ENCODE results near the gene SUB1. TPM values are rescaled to one million over a fixed set of nuclear protein-coding genes. Genes with fewer than 3 reads are reported as not detected.

Gene SUB1
- polyA plus RNA-seq, 1 of the 3 experiments (the other 2 are of a cell fraction) = 50.8 TPM

DNA sequence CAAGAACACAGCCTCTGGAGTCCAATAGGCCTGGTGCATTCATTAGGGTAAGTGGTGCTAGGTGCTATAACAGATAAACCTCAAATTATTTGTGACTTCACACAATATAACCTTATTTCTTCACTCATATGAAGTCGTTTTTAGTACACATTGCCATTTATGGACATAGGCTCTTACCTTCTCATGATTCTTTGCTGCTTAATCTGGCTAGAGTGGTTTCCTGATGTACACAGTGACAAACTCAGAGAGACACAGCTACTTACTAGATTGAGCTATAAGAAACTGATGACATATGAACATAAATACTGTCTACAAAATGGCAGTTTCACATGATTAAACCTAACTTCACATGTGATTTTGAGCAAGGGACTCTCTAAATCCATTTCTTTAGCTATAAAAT, 14.2 kb upstream of the SUB1 start:
- TF ChIP-seq, protein P1, sequence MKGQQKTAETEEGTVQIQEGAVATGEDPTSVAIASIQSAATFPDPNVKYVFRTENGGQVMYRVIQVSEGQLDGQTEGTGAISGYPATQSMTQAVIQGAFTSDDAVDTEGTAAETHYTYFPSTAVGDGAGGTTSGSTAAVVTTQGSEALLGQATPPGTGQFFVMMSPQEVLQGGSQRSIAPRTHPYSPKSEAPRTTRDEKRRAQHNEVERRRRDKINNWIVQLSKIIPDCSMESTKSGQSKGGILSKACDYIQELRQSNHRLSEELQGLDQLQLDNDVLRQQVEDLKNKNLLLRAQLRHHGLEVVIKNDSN (IDR thresholded peaks at IDR 0.05; ENCODE audit: borderline replicate concordance, low read depth) = no peak
- TF ChIP-seq FOSL2 (IDR thresholded peaks at IDR 0.05; ENCODE audit: borderline replicate concordance, low read depth) (no peak), YY1 (IDR thresholded peaks at IDR 0.05; ENCODE audit: low read depth) (no peak), IRF3 (IDR thresholded peaks at IDR 0.05; ENCODE audit: low read depth, low read length) (no peak), RXRA (IDR thresholded peaks at IDR 0.05; ENCODE audit: borderline replicate concordance, low read depth) (no peak)
- no peak overlapping the region for H3K4me3 ChIP-seq (ENCODE audit: low read depth in 2 of 2, low read length in 1 of 2)
- POLR2A ChIA-PET = no interaction called here
- H3K79me2 ChIP-seq (ENCODE audit: insufficient read depth) = no peaks in the 10 kb centered on the region
- H3K4me2 ChIP-seq = no peak overlapping the region
- H3K4me1 ChIP-seq (ENCODE audit: control insufficient read depth in 1 of 2, insufficient read depth in 2 of 2, low read depth in 1 of 2, low read length in 1 of 2) = no peaks in the 10 kb centered on the region
- WGBS (ENCODE audit: low lambda C conversion rate) = 21% methylated on average over 1 of the region's 1 CpG
- no peaks in the 10 kb centered on the region for H3K36me3 ChIP-seq (replicated peaks in 1 of 2; ENCODE audit: control insufficient read depth in 1 of 2, insufficient read depth in 2 of 2, low read length in 1 of 2)
- CTCF ChIA-PET = interaction anchor here (1.2 kb wide), 1 partner anchor 74 kb away, joined by 3 read pairs; no protein-coding TSS in a partner anchor
- no peaks in the 10 kb centered on the region for H4K20me1 ChIP-seq (ENCODE audit: insufficient read depth)
- H3K27me3 ChIP-seq (ENCODE audit: insufficient read depth) = no peaks in the 10 kb centered on the region
- no peaks in the 10 kb centered on the region for H3F3A ChIP-seq (replicated peaks; ENCODE audit: insufficient read depth)
- DNase-seq = no peak
- H3K9me3 ChIP-seq = no peaks in the 10 kb centered on the region
- H2AFZ ChIP-seq (ENCODE audit: low read depth) = no peak overlapping the region; the same call in 1 of the 2 replicates
- no peak overlapping the region for H3K27ac ChIP-seq (ENCODE audit: low read depth in 2 of 2, low read length in 1 of 2)
- no peak overlapping the region for H3K9ac ChIP-seq
- no peaks in the 10 kb centered on the region for H3K9me2 ChIP-seq

DNA sequence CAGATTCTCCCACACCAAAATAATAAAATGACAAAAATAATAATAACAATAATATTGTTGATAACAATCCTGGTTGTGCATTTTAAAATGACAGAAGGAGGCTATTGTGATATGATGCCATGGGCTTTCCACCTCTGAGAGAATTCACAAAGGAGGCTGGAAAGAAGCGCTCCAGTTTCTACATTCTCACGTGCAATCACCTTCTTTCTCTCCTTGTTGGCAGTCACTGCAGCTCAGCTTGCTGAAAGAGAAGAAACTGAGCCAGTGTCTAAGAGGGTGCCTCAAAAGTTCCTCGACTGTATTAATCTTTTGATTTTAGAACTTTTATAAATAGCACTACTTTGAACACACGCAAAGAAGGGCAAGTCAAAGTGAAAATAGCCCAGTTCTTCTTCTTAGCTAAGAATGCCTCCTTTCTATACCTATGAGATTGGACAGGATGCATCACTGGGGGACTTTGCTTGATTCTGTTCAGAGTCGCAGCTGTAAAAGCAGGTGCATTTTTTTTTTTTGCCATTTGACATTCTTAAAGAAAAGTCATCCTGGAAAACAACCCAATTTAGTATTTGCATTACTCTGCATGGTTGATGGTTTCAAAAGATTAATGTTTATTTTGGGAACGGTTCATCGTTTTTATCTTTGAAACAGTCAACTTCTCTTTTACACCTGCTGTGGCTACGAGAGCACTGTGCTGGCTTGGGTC, 12.4 kb upstream of the SUB1 start:
- no peaks in the 10 kb centered on the region for H3K27me3 ChIP-seq (ENCODE audit: insufficient read depth)
- no peak overlapping the region for H3K27ac ChIP-seq (ENCODE audit: low read depth in 2 of 2, low read length in 1 of 2)
- no peaks in the 10 kb centered on the region for H4K20me1 ChIP-seq (ENCODE audit: insufficient read depth)
- H3K9me3 ChIP-seq = no peaks in the 10 kb centered on the region
- H3K4me3 ChIP-seq (ENCODE audit: low read depth in 2 of 2, low read length in 1 of 2) = no peak overlapping the region
- DNase-seq = no peak
- no peaks in the 10 kb centered on the region for H3K79me2 ChIP-seq (ENCODE audit: insufficient read depth)
- ChIA-PET CTCF (no interaction called here), POLR2A (no interaction called here)
- no peaks in the 10 kb centered on the region for H3K4me1 ChIP-seq (ENCODE audit: control insufficient read depth in 1 of 2, insufficient read depth in 2 of 2, low read depth in 1 of 2, low read length in 1 of 2)
- H2AFZ ChIP-seq (ENCODE audit: low read depth) = no peak overlapping the region; the same call in 1 of the 2 replicates
- no peak overlapping the region for H3K9ac ChIP-seq
- no peaks in the 10 kb centered on the region for H3K36me3 ChIP-seq (replicated peaks in 1 of 2; ENCODE audit: control insufficient read depth in 1 of 2, insufficient read depth in 2 of 2, low read length in 1 of 2)
- no peaks in the 10 kb centered on the region for H3K9me2 ChIP-seq
- no peak overlapping the region for H3K4me2 ChIP-seq
- WGBS (ENCODE audit: low lambda C conversion rate) = 83% methylated on average over 8 of the region's 8 CpGs
- no peaks in the 10 kb centered on the region for H3F3A ChIP-seq (replicated peaks; ENCODE audit: insufficient read depth)
- no peak for TF ChIP-seq SIN3A (IDR thresholded peaks at IDR 0.05; ENCODE audit: borderline replicate concordance, low read depth, low read length)
- TF ChIP-seq RXRA (IDR thresholded peaks at IDR 0.05; ENCODE audit: borderline replicate concordance, low read depth) = no peak
- TF ChIP-seq, protein P2, sequence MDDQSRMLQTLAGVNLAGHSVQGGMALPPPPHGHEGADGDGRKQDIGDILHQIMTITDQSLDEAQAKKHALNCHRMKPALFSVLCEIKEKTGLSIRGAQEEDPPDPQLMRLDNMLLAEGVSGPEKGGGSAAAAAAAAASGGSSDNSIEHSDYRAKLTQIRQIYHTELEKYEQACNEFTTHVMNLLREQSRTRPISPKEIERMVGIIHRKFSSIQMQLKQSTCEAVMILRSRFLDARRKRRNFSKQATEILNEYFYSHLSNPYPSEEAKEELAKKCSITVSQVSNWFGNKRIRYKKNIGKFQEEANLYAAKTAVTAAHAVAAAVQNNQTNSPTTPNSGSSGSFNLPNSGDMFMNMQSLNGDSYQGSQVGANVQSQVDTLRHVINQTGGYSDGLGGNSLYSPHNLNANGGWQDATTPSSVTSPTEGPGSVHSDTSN (IDR thresholded peaks at IDR 0.05) = no peak
- TF ChIP-seq TCF12 (IDR thresholded peaks at IDR 0.05) = no peak
- TF ChIP-seq, protein P3, sequence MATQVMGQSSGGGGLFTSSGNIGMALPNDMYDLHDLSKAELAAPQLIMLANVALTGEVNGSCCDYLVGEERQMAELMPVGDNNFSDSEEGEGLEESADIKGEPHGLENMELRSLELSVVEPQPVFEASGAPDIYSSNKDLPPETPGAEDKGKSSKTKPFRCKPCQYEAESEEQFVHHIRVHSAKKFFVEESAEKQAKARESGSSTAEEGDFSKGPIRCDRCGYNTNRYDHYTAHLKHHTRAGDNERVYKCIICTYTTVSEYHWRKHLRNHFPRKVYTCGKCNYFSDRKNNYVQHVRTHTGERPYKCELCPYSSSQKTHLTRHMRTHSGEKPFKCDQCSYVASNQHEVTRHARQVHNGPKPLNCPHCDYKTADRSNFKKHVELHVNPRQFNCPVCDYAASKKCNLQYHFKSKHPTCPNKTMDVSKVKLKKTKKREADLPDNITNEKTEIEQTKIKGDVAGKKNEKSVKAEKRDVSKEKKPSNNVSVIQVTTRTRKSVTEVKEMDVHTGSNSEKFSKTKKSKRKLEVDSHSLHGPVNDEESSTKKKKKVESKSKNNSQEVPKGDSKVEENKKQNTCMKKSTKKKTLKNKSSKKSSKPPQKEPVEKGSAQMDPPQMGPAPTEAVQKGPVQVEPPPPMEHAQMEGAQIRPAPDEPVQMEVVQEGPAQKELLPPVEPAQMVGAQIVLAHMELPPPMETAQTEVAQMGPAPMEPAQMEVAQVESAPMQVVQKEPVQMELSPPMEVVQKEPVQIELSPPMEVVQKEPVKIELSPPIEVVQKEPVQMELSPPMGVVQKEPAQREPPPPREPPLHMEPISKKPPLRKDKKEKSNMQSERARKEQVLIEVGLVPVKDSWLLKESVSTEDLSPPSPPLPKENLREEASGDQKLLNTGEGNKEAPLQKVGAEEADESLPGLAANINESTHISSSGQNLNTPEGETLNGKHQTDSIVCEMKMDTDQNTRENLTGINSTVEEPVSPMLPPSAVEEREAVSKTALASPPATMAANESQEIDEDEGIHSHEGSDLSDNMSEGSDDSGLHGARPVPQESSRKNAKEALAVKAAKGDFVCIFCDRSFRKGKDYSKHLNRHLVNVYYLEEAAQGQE (IDR thresholded peaks at IDR 0.05; ENCODE audit: low read depth, low read length) = no peak
- no peak for TF ChIP-seq NRF1 (IDR thresholded peaks at IDR 0.05; ENCODE audit: low read depth, low read length)
- TF ChIP-seq CTCF (IDR thresholded peaks at IDR 0.05) = no peak
- TF ChIP-seq GABPA (IDR thresholded peaks at IDR 0.05; ENCODE audit: low read depth) = no peak
- TF ChIP-seq MXI1 (IDR thresholded peaks at IDR 0.05; ENCODE audit: low read depth, low read length) = no peak
- TF ChIP-seq NFIC (IDR thresholded peaks at IDR 0.05; ENCODE audit: borderline replicate concordance) = no peak
- no peak for TF ChIP-seq SMC3 (IDR thresholded peaks at IDR 0.05; ENCODE audit: low read depth, low read length)
- TF ChIP-seq IRF3 (IDR thresholded peaks at IDR 0.05; ENCODE audit: low read depth, low read length) = no peak
